GM12878 (cell line): ENCODE data around the gene RFC3. TPM values are rescaled to one million over a fixed set of nuclear protein-coding genes. Genes with fewer than 3 reads are reported as not detected.

Source experiments
- ATF7 ChIP-seq: fragments of 450-650 bp; IDR thresholded peaks from 2 replicates; pipeline ENCODE4 v1.6.1; 2016; ENCODE audit warnings: low read depth, mild to moderate bottlenecking
- BACH1 ChIP-seq: fragments of 450-650 bp; IDR thresholded peaks from 2 replicates; pipeline ENCODE4 v1.6.1; 2017; ENCODE audit warnings: mild to moderate bottlenecking, borderline replicate concordance
- CBX5 ChIP-seq: sonication (generic); IDR thresholded peaks from 2 replicates; pipeline ENCODE4 v1.6.1; 2016; ENCODE audit warnings: low read depth, moderate library complexity, mild to moderate bottlenecking, inconsistent platforms
- CEBPB ChIP-seq, 2 experiments: fragments of 150-350 bp in 1 of 2; IDR thresholded peaks; 2 replicates each; pipeline ENCODE4 v1.6.1; 2012 to 2014; ENCODE audit warnings: low read depth in 2 of 2, low read length in 2 of 2, borderline replicate concordance in 1 of 2, inconsistent platforms in 1 of 2
- CREM ChIP-seq: IDR thresholded peaks from 2 replicates; pipeline ENCODE4 v1.6.1; 2014; ENCODE audit warnings: antibody characterized with exemption, low read depth
- DPF2 ChIP-seq: fragments of 450-650 bp; IDR thresholded peaks from 2 replicates; pipeline ENCODE4 v1.6.1; 2017; ENCODE audit warnings: mild to moderate bottlenecking
- HDAC2 ChIP-seq: fragments of 200-600 bp; sonication (generic); IDR thresholded peaks from 2 replicates; pipeline ENCODE4 v1.6.1; 2017
- IKZF1 ChIP-seq: fragments of 450-650 bp; conservative IDR thresholded peaks from 2 replicates; pipeline ENCODE4 v1.6.1; 2017; ENCODE audit warnings: antibody characterized with exemption, mild to moderate bottlenecking
- LARP7 ChIP-seq: fragments of 450-650 bp; IDR thresholded peaks from 2 replicates; pipeline ENCODE4 v1.6.1; 2017; ENCODE audit warnings: mild to moderate bottlenecking
- PAX8 ChIP-seq: fragments of 450-650 bp; IDR thresholded peaks from 2 replicates; pipeline ENCODE4 v1.6.1; 2017; ENCODE audit warnings: mild to moderate bottlenecking, moderate library complexity
- SIN3A ChIP-seq: IDR thresholded peaks from 2 replicates; pipeline ENCODE4 v1.6.1; 2012; ENCODE audit warnings: low read depth, low read length, improper control_type of control experiment
- SREBF1 ChIP-seq: IDR thresholded peaks from 2 replicates; pipeline ENCODE4 v1.6.1; 2012; ENCODE audit warnings: mild to moderate bottlenecking, low read length
- STAT1 ChIP-seq: fragments of 450-650 bp; conservative IDR thresholded peaks from 2 replicates; pipeline ENCODE4 v1.6.1; 2014; ENCODE audit warnings: antibody characterized with exemption, mild to moderate bottlenecking
- TCF3 ChIP-seq: IDR thresholded peaks from 2 replicates; pipeline ENCODE4 v1.6.1; 2012; ENCODE audit warnings: low read depth, mild to moderate bottlenecking, low read length, borderline replicate concordance; ENCODE audit not compliant: insufficient read depth
- ZNF384 ChIP-seq: IDR thresholded peaks from 2 replicates; pipeline ENCODE4 v1.6.1; 2012; ENCODE audit warnings: low read depth, mild to moderate bottlenecking, low read length, improper control_type of control experiment, borderline replicate concordance
- ZSCAN29 ChIP-seq: fragments of 450-650 bp; IDR thresholded peaks from 2 replicates; pipeline ENCODE4 v1.6.1; 2017; ENCODE audit warnings: mild to moderate bottlenecking, moderate library complexity
- polyA plus RNA-seq, 11 experiments: library from polyadenylated mRNA; depleted of rRNA in 4 of 11; unstranded in 6 of 11; stranded (reverse) in 5 of 11; fragments of >200 nt; fragmentation: Nextera tagmentation in 4 of 11; fragmentation: Illumina TruSeq in 1 of 11; extraction: Ambion mirVana in 4 of 11; extraction: Trizol in 1 of 11; gene quantifications; 1 replicate in 1 of 11; 2 replicates in 10 of 11; pipeline versions ENCODE4 v1.2.1 to v1.2.3, GENCODE V29; 2011 to 2016; ENCODE audit warnings: inconsistent platforms in 2 of 11, missing spikeins in 2 of 11, low read depth in 1 of 11
- total RNA-seq, 4 experiments: library from RNA; depleted of rRNA in 3 of 4; stranded (reverse); fragments of >200 nt in 3 of 4; fragmentation: Illumina TruSeq in 1 of 4; extraction: Trizol in 1 of 4; gene quantifications; 2 replicates each; pipeline versions ENCODE4 v1.2.1 to v1.2.3, GENCODE V29; 2013 to 2021
- TF ChIP-seq, protein P1 (sequence below): fragments of 450-650 bp; formaldehyde crosslinking; IDR thresholded peaks from 2 replicates; pipeline ENCODE4 v1.5.0; 2022; ENCODE audit warnings: mild to moderate bottlenecking, missing genetic modification characterization
- TF ChIP-seq, protein P2 (sequence below): fragments of 450-650 bp; conservative IDR thresholded peaks from 2 replicates; pipeline ENCODE4 v1.6.1; 2017; ENCODE audit warnings: mild to moderate bottlenecking, moderate library complexity
- TF ChIP-seq, protein P3 (sequence below): IDR thresholded peaks from 2 replicates; pipeline ENCODE4 v1.6.1; 2012; ENCODE audit warnings: low read depth, low read length, improper control_type of control experiment
- TF ChIP-seq, protein P4 (sequence below): IDR thresholded peaks from 2 replicates; pipeline ENCODE4 v1.6.1; 2011; ENCODE audit warnings: borderline replicate concordance, low read depth, mild to moderate bottlenecking, moderate library complexity, low read length; ENCODE audit not compliant: insufficient read depth, poor library complexity, severe bottlenecking
- TF ChIP-seq, protein P5 (sequence below): fragments of 450-650 bp; IDR thresholded peaks from 2 replicates; pipeline ENCODE4 v1.6.1; 2016; ENCODE audit warnings: mild to moderate bottlenecking

Gene RFC3
- total and polyA plus RNA-seq, 10 of the 15 experiments (the other 5 are each of a cell fraction or from before 2014, with no cell fraction given) = 57.6 to 98.9 (median 81.3) TPM

DNA sequence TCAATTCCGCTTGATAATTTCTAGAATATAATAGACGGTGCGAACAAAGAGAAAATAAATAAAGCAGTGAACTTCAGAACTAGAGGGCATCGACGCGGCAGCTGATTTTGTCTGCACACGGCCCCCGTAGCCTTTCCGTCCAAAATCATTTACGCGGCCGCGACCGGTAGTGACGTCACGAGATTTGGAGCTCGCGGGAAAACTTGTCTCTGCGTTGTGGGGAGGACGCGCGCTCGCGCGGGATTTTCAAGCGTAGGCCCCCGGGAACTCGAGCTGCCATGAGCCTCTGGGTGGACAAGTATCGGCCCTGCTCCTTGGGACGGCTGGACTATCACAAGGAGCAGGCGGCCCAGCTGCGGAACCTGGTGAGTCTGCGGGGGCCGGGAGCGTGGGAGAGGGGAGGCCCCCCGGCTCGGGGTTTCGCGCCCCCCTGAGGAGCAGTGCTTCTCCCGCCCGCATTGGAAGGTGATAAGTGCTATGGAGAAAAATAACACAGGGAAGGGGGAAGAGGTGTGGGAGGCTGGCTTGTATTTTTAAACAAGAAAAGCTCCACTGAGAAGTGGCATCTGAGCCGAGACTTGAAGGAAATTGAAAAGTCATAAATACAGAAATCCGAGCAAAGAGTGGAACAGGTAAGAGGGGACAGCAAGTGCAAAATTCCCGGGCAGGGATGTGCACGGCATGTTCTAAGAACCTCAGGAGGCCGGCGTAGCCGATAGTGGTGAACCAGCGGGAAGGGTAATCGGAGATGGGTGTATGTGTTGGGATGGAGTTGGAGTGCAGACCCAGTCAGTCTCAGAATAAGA, at the start of gene RFC3 (continued):
- TF ChIP-seq, protein P1, sequence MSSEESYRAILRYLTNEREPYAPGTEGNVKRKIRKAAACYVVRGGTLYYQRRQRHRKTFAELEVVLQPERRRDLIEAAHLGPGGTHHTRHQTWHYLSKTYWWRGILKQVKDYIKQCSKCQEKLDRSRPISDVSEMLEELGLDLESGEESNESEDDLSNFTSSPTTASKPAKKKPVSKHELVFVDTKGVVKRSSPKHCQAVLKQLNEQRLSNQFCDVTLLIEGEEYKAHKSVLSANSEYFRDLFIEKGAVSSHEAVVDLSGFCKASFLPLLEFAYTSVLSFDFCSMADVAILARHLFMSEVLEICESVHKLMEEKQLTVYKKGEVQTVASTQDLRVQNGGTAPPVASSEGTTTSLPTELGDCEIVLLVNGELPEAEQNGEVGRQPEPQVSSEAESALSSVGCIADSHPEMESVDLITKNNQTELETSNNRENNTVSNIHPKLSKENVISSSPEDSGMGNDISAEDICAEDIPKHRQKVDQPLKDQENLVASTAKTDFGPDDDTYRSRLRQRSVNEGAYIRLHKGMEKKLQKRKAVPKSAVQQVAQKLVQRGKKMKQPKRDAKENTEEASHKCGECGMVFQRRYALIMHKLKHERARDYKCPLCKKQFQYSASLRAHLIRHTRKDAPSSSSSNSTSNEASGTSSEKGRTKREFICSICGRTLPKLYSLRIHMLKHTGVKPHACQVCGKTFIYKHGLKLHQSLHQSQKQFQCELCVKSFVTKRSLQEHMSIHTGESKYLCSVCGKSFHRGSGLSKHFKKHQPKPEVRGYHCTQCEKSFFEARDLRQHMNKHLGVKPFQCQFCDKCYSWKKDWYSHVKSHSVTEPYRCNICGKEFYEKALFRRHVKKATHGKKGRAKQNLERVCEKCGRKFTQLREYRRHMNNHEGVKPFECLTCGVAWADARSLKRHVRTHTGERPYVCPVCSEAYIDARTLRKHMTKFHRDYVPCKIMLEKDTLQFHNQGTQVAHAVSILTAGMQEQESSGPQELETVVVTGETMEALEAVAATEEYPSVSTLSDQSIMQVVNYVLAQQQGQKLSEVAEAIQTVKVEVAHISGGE (CRISPR knock-in tag) = no peak
- TF ChIP-seq ZSCAN29 = no peak
- peak; percentile 98 for TF ChIP-seq ATF7
- TF ChIP-seq SIN3A = peak; percentile 99
- TF ChIP-seq IKZF1 = peak; percentile 76
- TF ChIP-seq, protein P2, sequence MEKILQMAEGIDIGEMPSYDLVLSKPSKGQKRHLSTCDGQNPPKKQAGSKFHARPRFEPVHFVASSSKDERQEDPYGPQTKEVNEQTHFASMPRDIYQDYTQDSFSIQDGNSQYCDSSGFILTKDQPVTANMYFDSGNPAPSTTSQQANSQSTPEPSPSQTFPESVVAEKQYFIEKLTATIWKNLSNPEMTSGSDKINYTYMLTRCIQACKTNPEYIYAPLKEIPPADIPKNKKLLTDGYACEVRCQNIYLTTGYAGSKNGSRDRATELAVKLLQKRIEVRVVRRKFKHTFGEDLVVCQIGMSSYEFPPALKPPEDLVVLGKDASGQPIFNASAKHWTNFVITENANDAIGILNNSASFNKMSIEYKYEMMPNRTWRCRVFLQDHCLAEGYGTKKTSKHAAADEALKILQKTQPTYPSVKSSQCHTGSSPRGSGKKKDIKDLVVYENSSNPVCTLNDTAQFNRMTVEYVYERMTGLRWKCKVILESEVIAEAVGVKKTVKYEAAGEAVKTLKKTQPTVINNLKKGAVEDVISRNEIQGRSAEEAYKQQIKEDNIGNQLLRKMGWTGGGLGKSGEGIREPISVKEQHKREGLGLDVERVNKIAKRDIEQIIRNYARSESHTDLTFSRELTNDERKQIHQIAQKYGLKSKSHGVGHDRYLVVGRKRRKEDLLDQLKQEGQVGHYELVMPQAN = peak; percentile 99
- no peak for TF ChIP-seq CEBPB (IDR thresholded peaks at IDR 0.05; ENCODE audit: borderline replicate concordance in 1 of 2, low read depth in 2 of 2, low read length in 2 of 2)
- TF ChIP-seq STAT1 = 0 out of 2 replicates have a peak, but pooled peaks have one; percentile 36
- no peak for TF ChIP-seq PAX8
- TF ChIP-seq, protein P3, sequence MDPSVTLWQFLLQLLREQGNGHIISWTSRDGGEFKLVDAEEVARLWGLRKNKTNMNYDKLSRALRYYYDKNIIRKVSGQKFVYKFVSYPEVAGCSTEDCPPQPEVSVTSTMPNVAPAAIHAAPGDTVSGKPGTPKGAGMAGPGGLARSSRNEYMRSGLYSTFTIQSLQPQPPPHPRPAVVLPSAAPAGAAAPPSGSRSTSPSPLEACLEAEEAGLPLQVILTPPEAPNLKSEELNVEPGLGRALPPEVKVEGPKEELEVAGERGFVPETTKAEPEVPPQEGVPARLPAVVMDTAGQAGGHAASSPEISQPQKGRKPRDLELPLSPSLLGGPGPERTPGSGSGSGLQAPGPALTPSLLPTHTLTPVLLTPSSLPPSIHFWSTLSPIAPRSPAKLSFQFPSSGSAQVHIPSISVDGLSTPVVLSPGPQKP = peak; percentile 35
- no peak for TF ChIP-seq DPF2
- TF ChIP-seq, protein P4, sequence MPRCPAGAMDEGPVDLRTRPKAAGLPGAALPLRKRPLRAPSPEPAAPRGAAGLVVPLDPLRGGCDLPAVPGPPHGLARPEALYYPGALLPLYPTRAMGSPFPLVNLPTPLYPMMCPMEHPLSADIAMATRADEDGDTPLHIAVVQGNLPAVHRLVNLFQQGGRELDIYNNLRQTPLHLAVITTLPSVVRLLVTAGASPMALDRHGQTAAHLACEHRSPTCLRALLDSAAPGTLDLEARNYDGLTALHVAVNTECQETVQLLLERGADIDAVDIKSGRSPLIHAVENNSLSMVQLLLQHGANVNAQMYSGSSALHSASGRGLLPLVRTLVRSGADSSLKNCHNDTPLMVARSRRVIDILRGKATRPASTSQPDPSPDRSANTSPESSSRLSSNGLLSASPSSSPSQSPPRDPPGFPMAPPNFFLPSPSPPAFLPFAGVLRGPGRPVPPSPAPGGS = no peak
- peak; percentile 98 for TF ChIP-seq CREM
- no peak for TF ChIP-seq TCF3
- TF ChIP-seq ZNF384 = no peak
- no peak for TF ChIP-seq SREBF1
- TF ChIP-seq HDAC2 = peak; percentile 94
- TF ChIP-seq LARP7 = 0 out of 2 replicates have a peak, but pooled peaks have one; percentile 33
- peak; percentile 90; the same call in 1 of the 2 replicates for TF ChIP-seq CBX5
- TF ChIP-seq, protein P5, sequence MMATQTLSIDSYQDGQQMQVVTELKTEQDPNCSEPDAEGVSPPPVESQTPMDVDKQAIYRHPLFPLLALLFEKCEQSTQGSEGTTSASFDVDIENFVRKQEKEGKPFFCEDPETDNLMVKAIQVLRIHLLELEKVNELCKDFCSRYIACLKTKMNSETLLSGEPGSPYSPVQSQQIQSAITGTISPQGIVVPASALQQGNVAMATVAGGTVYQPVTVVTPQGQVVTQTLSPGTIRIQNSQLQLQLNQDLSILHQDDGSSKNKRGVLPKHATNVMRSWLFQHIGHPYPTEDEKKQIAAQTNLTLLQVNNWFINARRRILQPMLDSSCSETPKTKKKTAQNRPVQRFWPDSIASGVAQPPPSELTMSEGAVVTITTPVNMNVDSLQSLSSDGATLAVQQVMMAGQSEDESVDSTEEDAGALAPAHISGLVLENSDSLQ = peak; percentile 22; the same call in 1 of the 2 replicates
- TF ChIP-seq BACH1 = no peak; the same call in 1 of the 2 replicates
